ENCODE data around the gene GPN2. TPM values are rescaled to one million over a fixed set of nuclear protein-coding genes. Genes with fewer than 3 reads are reported as not detected.

Gene GPN2
- total and polyA plus RNA-seq, 9 of the 15 experiments (the other 6 are each of a cell fraction or from before 2014, with no cell fraction given), result 9.9 to 58.8 (median 20.4) TPM

- TF ChIP-seq HMBOX1 (IDR thresholded peaks at IDR 0.05), result peak; percentile 36; the same call in 1 of the 2 replicates
- TF ChIP-seq JUN (IDR thresholded peaks at IDR 0.05; ENCODE audit: borderline replicate concordance, low read depth, low read length), result 0 out of 2 replicates have a peak, but pooled peaks have one; percentile 10
- TF ChIP-seq JUN (CRISPR knock-in tag; IDR thresholded peaks at IDR 0.05; ENCODE audit: borderline replicate concordance), result no peak
- no peak for TF ChIP-seq HDAC2 (IDR thresholded peaks at IDR 0.05)
- TF ChIP-seq MAFK (IDR thresholded peaks at IDR 0.05; ENCODE audit: low read length), result 0 out of 2 replicates have a peak, but pooled peaks have one; percentile 3
- TF ChIP-seq BDP1 (IDR thresholded peaks at IDR 0.05; ENCODE audit: insufficient read depth, insufficient read length), result no peak
- no peak for TF ChIP-seq ZBTB8A (IDR thresholded peaks at IDR 0.05; ENCODE audit: partially characterized antibody)
- no peak for TF ChIP-seq PHTF2 (CRISPR knock-in tag; IDR thresholded peaks at IDR 0.05)
- TF ChIP-seq ZNF124 (CRISPR knock-in tag; IDR thresholded peaks at IDR 0.05), result no peak
- TF ChIP-seq MIER1 (IDR thresholded peaks at IDR 0.05; ENCODE audit: low read depth), result no peak
- peak; percentile 53; the same call in 1 of the 2 replicates for TF ChIP-seq ZNF316 (IDR thresholded peaks at IDR 0.05)
- no peak for TF ChIP-seq SIN3A (IDR thresholded peaks at IDR 0.05; ENCODE audit: borderline replicate concordance in 2 of 2, control insufficient read depth in 1 of 2, low read depth in 2 of 2, low read length in 2 of 2)
- no peak for TF ChIP-seq ZNF444 (CRISPR knock-in tag; IDR thresholded peaks at IDR 0.05)
- TF ChIP-seq WHSC1 (IDR thresholded peaks at IDR 0.05; ENCODE audit: low read length), result no peak
- TF ChIP-seq SRSF3 (IDR thresholded peaks at IDR 0.05; ENCODE audit: insufficient read depth, low read length), result no peak
- TF ChIP-seq BCOR (IDR thresholded peaks at IDR 0.05), result no peak
- TF ChIP-seq ZNF592 (IDR thresholded peaks at IDR 0.05), result no peak
- TF ChIP-seq HNRNPUL1 (IDR thresholded peaks at IDR 0.05; ENCODE audit: low read length), result no peak
- peak; percentile 51 for TF ChIP-seq CREM (IDR thresholded peaks at IDR 0.05; ENCODE audit: low read depth)
- TF ChIP-seq CEBPB (tag; IDR thresholded peaks at IDR 0.05), result no peak
- TF ChIP-seq L3MBTL2 (IDR thresholded peaks at IDR 0.05), result no peak
- TF ChIP-seq GTF2B (IDR thresholded peaks at IDR 0.05; ENCODE audit: extremely low read depth, insufficient read length), result no peak
- no peak for TF ChIP-seq ZNF431 (CRISPR knock-in tag; IDR thresholded peaks at IDR 0.05)
- TF ChIP-seq RAD51 (IDR thresholded peaks at IDR 0.05; ENCODE audit: borderline replicate concordance, low read depth), result no peak
- no peak for TF ChIP-seq TRIM28 (IDR thresholded peaks at IDR 0.05)
- no peak for TF ChIP-seq ATF1 (CRISPR knock-in tag; IDR thresholded peaks at IDR 0.05)
- no peak for TF ChIP-seq ATF1 (tag; IDR thresholded peaks at IDR 0.05)
- TF ChIP-seq KDM1A (IDR thresholded peaks at IDR 0.05), result no peak
- no peak for TF ChIP-seq LCOR (CRISPR knock-in tag; IDR thresholded peaks at IDR 0.05)
- no peak for TF ChIP-seq ZNF146 (CRISPR knock-in tag; IDR thresholded peaks at IDR 0.05; ENCODE audit: unreplicated experiment)
These were observed 36.9 kb downstream of the GPN2 start (continued) for GRCh38 chr1:26853156-26853555.

All from K562 (cell line).